H9 (cell line): ENCODE measurements around the gene P4HA1. TPM values are rescaled to one million over a fixed set of nuclear protein-coding genes. Genes with fewer than 3 reads are reported as not detected.

Source experiments
- DNase-seq: peaks from one replicate; pipeline ENCODE4 v3.0.0-alpha.2; 2017
- H2AFZ ChIP-seq: one replicate; pipeline ENCODE4 v1.6.1; 2013; ENCODE audit warnings: mild to moderate bottlenecking, low read length, control low read depth, moderate library complexity
- H2AK5ac ChIP-seq: 2 replicates; pipeline ENCODE4 v1.6.1; 2013; ENCODE audit warnings: low read length, control low read depth, mixed read lengths; ENCODE audit not compliant: insufficient read length
- H2BK120ac ChIP-seq: one replicate; pipeline ENCODE4 v1.6.1; 2013; ENCODE audit warnings: low read depth, mild to moderate bottlenecking, low read length, control low read depth, inconsistent platforms; ENCODE audit not compliant: poor library complexity, severe bottlenecking
- H2BK12ac ChIP-seq: 2 replicates; pipeline ENCODE4 v1.6.1; 2013; ENCODE audit warnings: low read length, control low read depth, mixed read lengths, low read depth; ENCODE audit not compliant: insufficient read length
- H2BK15ac ChIP-seq: 2 replicates; pipeline ENCODE4 v1.6.1; 2013; ENCODE audit warnings: low read depth, low read length, control low read depth
- H2BK20ac ChIP-seq: one replicate; pipeline ENCODE4 v1.6.1; 2013; ENCODE audit warnings: low read depth, mild to moderate bottlenecking, low read length, control low read depth, inconsistent platforms; ENCODE audit not compliant: poor library complexity, severe bottlenecking
- H2BK5ac ChIP-seq: 2 replicates; pipeline ENCODE4 v1.6.1; 2013; ENCODE audit warnings: low read length, control low read depth, mixed read lengths; ENCODE audit not compliant: insufficient read length
- H3K14ac ChIP-seq: 2 replicates; pipeline ENCODE4 v1.6.1; 2013; ENCODE audit warnings: low read length, control low read depth; ENCODE audit not compliant: insufficient read depth
- H3K18ac ChIP-seq: 2 replicates; pipeline ENCODE4 v1.6.1; 2013; ENCODE audit warnings: low read depth, mild to moderate bottlenecking, mixed read lengths, low read length, control low read depth; ENCODE audit not compliant: insufficient read length
- H3K23ac ChIP-seq: 2 replicates; pipeline ENCODE4 v1.6.1; 2013; ENCODE audit warnings: low read length, control low read depth, mixed read lengths, low read depth; ENCODE audit not compliant: insufficient read length
- H3K23me2 ChIP-seq: 2 replicates; pipeline ENCODE4 v1.6.1; 2013; ENCODE audit warnings: low read depth, mild to moderate bottlenecking, mixed read lengths, low read length, control low read depth; ENCODE audit not compliant: insufficient read length, poor library complexity, severe bottlenecking
- H3K27ac ChIP-seq: 2 replicates; pipeline ENCODE4 v1.5.1; 2013; ENCODE audit warnings: low read length, control low read depth, mixed read lengths, low read depth; ENCODE audit not compliant: insufficient read length
- H3K27me3 ChIP-seq: 2 replicates; pipeline ENCODE4 v1.6.1; 2013; ENCODE audit warnings: low read length, control low read depth, inconsistent platforms; ENCODE audit not compliant: insufficient read depth
- H3K4ac ChIP-seq: 2 replicates; pipeline ENCODE4 v1.6.1; 2013; ENCODE audit warnings: low read depth, mild to moderate bottlenecking, control low read depth, inconsistent platforms, low read length, moderate library complexity
- H3K4me1 ChIP-seq: 2 replicates; pipeline ENCODE4 v1.6.1; 2013; ENCODE audit warnings: low read length, control low read depth, inconsistent platforms; ENCODE audit not compliant: insufficient read depth
- H3K4me2 ChIP-seq: 2 replicates; pipeline ENCODE4 v1.6.1; 2013; ENCODE audit warnings: low read length, control low read depth, mixed read lengths; ENCODE audit not compliant: insufficient read length, insufficient read depth
- H3K56ac ChIP-seq: 2 replicates; pipeline ENCODE4 v1.6.1; 2013; ENCODE audit warnings: low read depth, mild to moderate bottlenecking, mixed read lengths, low read length, control low read depth; ENCODE audit not compliant: insufficient read length
- H3K79me1 ChIP-seq: 2 replicates; pipeline ENCODE4 v1.6.1; 2013; ENCODE audit warnings: low read depth, mild to moderate bottlenecking, moderate library complexity, low read length, control low read depth, inconsistent platforms; ENCODE audit not compliant: insufficient read depth, poor library complexity, severe bottlenecking
- H3K79me2 ChIP-seq: 2 replicates; pipeline ENCODE4 v1.6.1; 2013; ENCODE audit warnings: low read length, control low read depth, inconsistent platforms; ENCODE audit not compliant: insufficient read depth
- H3K9ac ChIP-seq: 2 replicates; pipeline ENCODE4 v1.6.1; 2013; ENCODE audit warnings: low read length, control low read depth, mixed read lengths; ENCODE audit not compliant: insufficient read length; ENCODE audit errors: extremely low read depth
- H3K9me3 ChIP-seq: one replicate; pipeline ENCODE4 v1.6.1; 2013; ENCODE audit warnings: low read depth, low read length, inconsistent platforms; ENCODE audit not compliant: control insufficient read depth
- H3T11ph ChIP-seq: one replicate; pipeline ENCODE4 v1.6.1; 2013; ENCODE audit warnings: mild to moderate bottlenecking, low read length, control low read depth, inconsistent platforms
- H4K20me1 ChIP-seq: one replicate; pipeline ENCODE4 v1.6.1; 2013; ENCODE audit not compliant: control insufficient read depth, insufficient read length, insufficient read depth
- H4K5ac ChIP-seq: 2 replicates; pipeline ENCODE4 v1.6.1; 2013; ENCODE audit warnings: low read depth, mild to moderate bottlenecking, mixed read lengths, low read length, control low read depth; ENCODE audit not compliant: insufficient read length
- H4K8ac ChIP-seq: replicated peaks from 2 replicates; pipeline ENCODE4 v1.6.1; 2013; ENCODE audit warnings: low read length, control low read depth, mixed read lengths, low read depth; ENCODE audit not compliant: insufficient read length
- H4K91ac ChIP-seq: 2 replicates; pipeline ENCODE4 v1.6.1; 2013; ENCODE audit warnings: low read depth, mild to moderate bottlenecking, moderate library complexity, mixed read lengths, low read length, control low read depth; ENCODE audit not compliant: insufficient read length
- H3K27ac Mint-ChIP-seq, 3 experiments: 2 replicates in 2 of 3; 3 replicates in 1 of 3; pipeline ENCODE4 v1.8.0; 2020 to 2021; ENCODE audit warnings: mixed read lengths in 3 of 3, mild to moderate bottlenecking in 1 of 3, moderate library complexity in 1 of 3
- H3K27me3 Mint-ChIP-seq: 2 replicates; pipeline ENCODE4 v1.8.0; 2021; ENCODE audit warnings: low read depth, mild to moderate bottlenecking, moderate library complexity, mixed read lengths
- H3K36me3 Mint-ChIP-seq, 3 experiments: 2 replicates in 2 of 3; 3 replicates in 1 of 3; pipeline ENCODE4 v1.8.0; 2020 to 2021; ENCODE audit warnings: low read depth in 3 of 3, mixed read lengths in 3 of 3; ENCODE audit not compliant: insufficient read depth in 1 of 3
- H3K4me1 Mint-ChIP-seq, 2 experiments: 2 replicates each; pipeline ENCODE4 v1.8.0; 2020; ENCODE audit warnings: mixed read lengths in 2 of 2
- H3K4me3 Mint-ChIP-seq, 2 experiments: 2 replicates in 1 of 2; 3 replicates in 1 of 2; pipeline ENCODE4 v1.8.0; 2020 to 2021; ENCODE audit warnings: mild to moderate bottlenecking in 2 of 2, mixed read lengths in 2 of 2, moderate library complexity in 1 of 2
- H3K9me3 Mint-ChIP-seq, 2 experiments: 2 replicates in 1 of 2; 3 replicates in 1 of 2; pipeline ENCODE4 v1.8.0; 2020; ENCODE audit warnings: mild to moderate bottlenecking in 2 of 2, mixed read lengths in 2 of 2, moderate library complexity in 1 of 2
- CTCF ChIP-seq: fragments of 200-600 bp; sonication (generic); conservative IDR thresholded peaks from 3 replicates; pipeline ENCODE4 v1.8.0; 2021; ENCODE audit warnings: antibody characterized with exemption, mild to moderate bottlenecking
- WGBS: extraction: QIAGEN DNeasy Blood & Tissue Kit; methylation state at CpG from one replicate; pipeline ENCODE4 v1.1.7; 2013; ENCODE audit warnings: missing lambda C conversion rate, low lambda C conversion rate, mixed read lengths; ENCODE audit not compliant: insufficient read length; ENCODE audit errors: extremely low coverage; 5-methylcytosine and 5-hydroxymethylcytosine counted together
- total RNA-seq: library from RNA; stranded (reverse); gene quantifications from 2 replicates; pipeline ENCODE4 v1.2.1, GENCODE V29; 2021

P4HA1 gene
- total RNA-seq, 1 experiment from 2014 or later = 48.6 TPM

GRCh38 chr10:73141603-73142002, 44.9 kb upstream of the P4HA1 start:
- H3K27ac Mint-ChIP-seq = no peak overlapping the region
- no peak overlapping the region for H3K4me2 ChIP-seq
- no peak overlapping the region for H3K27ac ChIP-seq
- H2BK5ac ChIP-seq = no peak overlapping the region
- no peak overlapping the region for H4K91ac ChIP-seq
- peaks cover 29 to 65% (median 57%) of the 10 kb centered on the region in 3 experiments; a peak in 6 of 7 replicates for H3K36me3 Mint-ChIP-seq
- H4K5ac ChIP-seq = no peak overlapping the region
- H3K18ac ChIP-seq = no peak overlapping the region
- H2AFZ ChIP-seq = no peak overlapping the region
- H3K23ac ChIP-seq = no peak overlapping the region
- no peak overlapping the region for H3K9ac ChIP-seq
- no peak overlapping the region for H3K4ac ChIP-seq
- H3K56ac ChIP-seq = no peak overlapping the region
- H2BK120ac ChIP-seq = no peak overlapping the region
- whole genome bisulfite sequencing = no CpG with 5 or more reads among the region's 3 CpGs
- H3K14ac ChIP-seq = no peak overlapping the region
- no peaks in the 10 kb centered on the region for H3K4me1 ChIP-seq
- H3K9me3 ChIP-seq = no peaks in the 10 kb centered on the region
- TF ChIP-seq CTCF = no peak
- no peaks in the 10 kb centered on the region for H3K79me1 ChIP-seq
- no peaks in the 10 kb centered on the region for H3K23me2 ChIP-seq
- no peaks in the 10 kb centered on the region for H3K9me3 Mint-ChIP-seq
- no peaks in the 10 kb centered on the region for H3K79me2 ChIP-seq
- no peaks in the 10 kb centered on the region for H3K27me3 Mint-ChIP-seq
- no peak overlapping the region for H2BK20ac ChIP-seq
- H2BK12ac ChIP-seq = no peak overlapping the region
- DNase-seq = no peak
- no peak overlapping the region for H3K4me3 Mint-ChIP-seq
- no peak overlapping the region for H2BK15ac ChIP-seq
- no peaks in the 10 kb centered on the region for H3K4me1 Mint-ChIP-seq
- no peaks in the 10 kb centered on the region for H4K20me1 ChIP-seq
- H3T11ph ChIP-seq = no peak overlapping the region
- no peak overlapping the region for H4K8ac ChIP-seq
- H3K27me3 ChIP-seq = no peaks in the 10 kb centered on the region
- no peak overlapping the region for H2AK5ac ChIP-seq
